OCI-LY1 (cell line): ENCODE measurements around the gene TERB1.

ENCODE experiments used
- H2AFZ ChIP-seq: fragments of 200-600 bp; sonication (generic), shearing (Covaris generic); 2 replicates; pipeline ENCODE4 v1.6.0; 2014; ENCODE audit warnings: antibody characterized with exemption, mild to moderate bottlenecking, low read length
- H3F3A ChIP-seq: fragments of 200-600 bp; sonication (generic), shearing (Covaris generic); 2 replicates; pipeline ENCODE4 v1.6.0; 2014; ENCODE audit warnings: mild to moderate bottlenecking, antibody characterized with exemption, low read length, moderate library complexity; ENCODE audit not compliant: insufficient read depth
- H3K27ac ChIP-seq: fragments of 200-600 bp; sonication (generic); 2 replicates; pipeline ENCODE4 v1.5.1; 2014; ENCODE audit warnings: low read length, mixed run types, mild to moderate bottlenecking, low read depth; ENCODE audit not compliant: poor library complexity, severe bottlenecking
- H3K27me3 ChIP-seq: fragments of 200-600 bp; sonication (generic); 2 replicates; pipeline ENCODE4 v1.6.0; 2014; ENCODE audit warnings: antibody characterized with exemption, mild to moderate bottlenecking, low read length, moderate library complexity; ENCODE audit not compliant: insufficient read depth
- H3K36me3 ChIP-seq: fragments of 200-600 bp; sonication (generic); 2 replicates; pipeline ENCODE4 v1.6.1; 2014; ENCODE audit warnings: mild to moderate bottlenecking, antibody characterized with exemption, low read length, moderate library complexity, mixed read lengths; ENCODE audit not compliant: insufficient read depth
- H3K4me1 ChIP-seq: fragments of 200-600 bp; sonication (generic); 2 replicates; pipeline ENCODE4 v1.5.1; 2014; ENCODE audit warnings: mild to moderate bottlenecking, low read length, moderate library complexity; ENCODE audit not compliant: insufficient read depth, severe bottlenecking
- H3K4me2 ChIP-seq: fragments of 200-600 bp; sonication (generic), shearing (Covaris generic); 2 replicates; pipeline ENCODE4 v1.6.1; 2014; ENCODE audit warnings: low read length
- H3K4me3 ChIP-seq: fragments of 200-600 bp; sonication (generic); 2 replicates; pipeline ENCODE4 v1.5.1; 2014; ENCODE audit warnings: low read length, low read depth, mild to moderate bottlenecking, mixed read lengths; ENCODE audit not compliant: poor library complexity, severe bottlenecking
- H3K79me2 ChIP-seq: fragments of 200-600 bp; shearing (Covaris generic); 2 replicates; pipeline ENCODE4 v1.6.1; 2016; ENCODE audit warnings: mixed run types, low read length, mixed read lengths; ENCODE audit not compliant: insufficient read depth
- H3K9ac ChIP-seq: fragments of 200-600 bp; sonication (generic), shearing (Covaris generic); 2 replicates; pipeline ENCODE4 v1.6.1; 2014; ENCODE audit warnings: mild to moderate bottlenecking, low read length, mixed read lengths
- H3K9me2 ChIP-seq: fragments of 200-600 bp; sonication (generic), shearing (Covaris generic); 2 replicates; pipeline ENCODE4 v1.6.1; 2014; ENCODE audit warnings: low read depth, mild to moderate bottlenecking, low read length, mixed read lengths
- H3K9me3 ChIP-seq: fragments of 200-600 bp; shearing (Covaris generic); 2 replicates; pipeline ENCODE4 v1.6.1; 2014; ENCODE audit warnings: low read length, mixed read lengths
- H4K20me1 ChIP-seq: fragments of 200-600 bp; sonication (generic), shearing (Covaris generic); 2 replicates; pipeline ENCODE4 v1.6.0; 2016; ENCODE audit warnings: mild to moderate bottlenecking, low read length; ENCODE audit not compliant: insufficient read depth
- CTCF ChIP-seq: fragments of 200-600 bp; sonication (generic), shearing (Covaris generic); IDR thresholded peaks from 2 replicates; pipeline ENCODE4 v1.5.1; 2017; ENCODE audit warnings: mild to moderate bottlenecking, antibody characterized with exemption, low read length, moderate library complexity, mixed read lengths
- EZH2 ChIP-seq: fragments of 200-600 bp; sonication (generic), shearing (Covaris generic); IDR thresholded peaks from 2 replicates; pipeline ENCODE4 v1.8.0; 2017; ENCODE audit warnings: borderline replicate concordance, mixed run types, mild to moderate bottlenecking, antibody characterized with exemption, low read length, moderate library complexity, mixed read lengths

TERB1 gene

GRCh38 chr16:66728117-66728787, 73.1 kb downstream of the TERB1 start:
- H3K9me2 ChIP-seq = no peaks in the 10 kb centered on the region
- peaks cover 72% of the 10 kb centered on the region for H3K36me3 ChIP-seq
- no peak for TF ChIP-seq EZH2
- TF ChIP-seq CTCF = peak; percentile 73
- H3K79me2 ChIP-seq = no peaks in the 10 kb centered on the region
- peaks cover 10% of the 10 kb centered on the region for H3K4me1 ChIP-seq
- H3K9me3 ChIP-seq = no peaks in the 10 kb centered on the region
- H2AFZ ChIP-seq = no peak overlapping the region
- peaks cover 8% of the 10 kb centered on the region; the same call in 1 of the 2 replicates for H3F3A ChIP-seq
- H3K4me3 ChIP-seq = no peak overlapping the region
- H3K4me2 ChIP-seq = no peak overlapping the region
- no peak overlapping the region for H3K9ac ChIP-seq
- H4K20me1 ChIP-seq = no peaks in the 10 kb centered on the region
- no peaks in the 10 kb centered on the region for H3K27me3 ChIP-seq
- peak overlapping the region; percentile 73 for H3K27ac ChIP-seq

GRCh38 chr16:66720766-66721165, 80.6 kb downstream of the TERB1 start:
- Histone ChIP-seq H3K27ac (no peak overlapping the region), H3F3A (0 out of 2 replicates have a peak, but pooled peaks cover 4% of the 10 kb centered on the region), H3K9me3 (no peaks in the 10 kb centered on the region), H3K9ac (no peak overlapping the region), H3K4me3 (no peak overlapping the region), H3K9me2 (no peaks in the 10 kb centered on the region), H4K20me1 (no peaks in the 10 kb centered on the region), H3K36me3 (peaks cover 39% of the 10 kb centered on the region), H3K79me2 (no peaks in the 10 kb centered on the region), H2AFZ (no peak overlapping the region), H3K27me3 (no peaks in the 10 kb centered on the region), H3K4me1 (no peaks in the 10 kb centered on the region), H3K4me2 (no peak overlapping the region)
- TF ChIP-seq CTCF = no peak
- TF ChIP-seq EZH2 = no peak

- H3K79me2 ChIP-seq = no peaks in the 10 kb centered on the region
- H3K4me1 ChIP-seq = no peaks in the 10 kb centered on the region
- no peaks in the 10 kb centered on the region for H3K9me2 ChIP-seq
- H2AFZ ChIP-seq = no peak overlapping the region
- no peak overlapping the region for H3K4me3 ChIP-seq
- no peaks in the 10 kb centered on the region for H3K9me3 ChIP-seq
- no peaks in the 10 kb centered on the region for H4K20me1 ChIP-seq
- H3K36me3 ChIP-seq = peaks cover 25% of the 10 kb centered on the region
- TF ChIP-seq CTCF = no peak
- H3K27me3 ChIP-seq = no peaks in the 10 kb centered on the region
- H3F3A ChIP-seq = 0 out of 2 replicates have a peak, but pooled peaks cover 4% of the 10 kb centered on the region
- H3K27ac ChIP-seq = no peak overlapping the region
- no peak overlapping the region for H3K4me2 ChIP-seq
- no peak overlapping the region for H3K9ac ChIP-seq
Observed at GRCh38 chr16:66719246-66719645, 82.1 kb downstream of the TERB1 start.
